ENCODE data around the gene GABRR1. TPM values are rescaled to one million over a fixed set of nuclear protein-coding genes. Genes with fewer than 3 reads are reported as not detected.
A peak's percentile ranks its signal among the peaks of the same experiment; 100 is the strongest.

The GABRR1 gene
- total and polyA plus RNA-seq, 2 of the 13 experiments (the other 11 are each of a cell fraction or from before 2014, with no cell fraction given), result not detected

GRCh38 chr6:89140347-89141156 is 76.6 kb downstream of the GABRR1 start (continued):
- TF ChIP-seq, protein P1, sequence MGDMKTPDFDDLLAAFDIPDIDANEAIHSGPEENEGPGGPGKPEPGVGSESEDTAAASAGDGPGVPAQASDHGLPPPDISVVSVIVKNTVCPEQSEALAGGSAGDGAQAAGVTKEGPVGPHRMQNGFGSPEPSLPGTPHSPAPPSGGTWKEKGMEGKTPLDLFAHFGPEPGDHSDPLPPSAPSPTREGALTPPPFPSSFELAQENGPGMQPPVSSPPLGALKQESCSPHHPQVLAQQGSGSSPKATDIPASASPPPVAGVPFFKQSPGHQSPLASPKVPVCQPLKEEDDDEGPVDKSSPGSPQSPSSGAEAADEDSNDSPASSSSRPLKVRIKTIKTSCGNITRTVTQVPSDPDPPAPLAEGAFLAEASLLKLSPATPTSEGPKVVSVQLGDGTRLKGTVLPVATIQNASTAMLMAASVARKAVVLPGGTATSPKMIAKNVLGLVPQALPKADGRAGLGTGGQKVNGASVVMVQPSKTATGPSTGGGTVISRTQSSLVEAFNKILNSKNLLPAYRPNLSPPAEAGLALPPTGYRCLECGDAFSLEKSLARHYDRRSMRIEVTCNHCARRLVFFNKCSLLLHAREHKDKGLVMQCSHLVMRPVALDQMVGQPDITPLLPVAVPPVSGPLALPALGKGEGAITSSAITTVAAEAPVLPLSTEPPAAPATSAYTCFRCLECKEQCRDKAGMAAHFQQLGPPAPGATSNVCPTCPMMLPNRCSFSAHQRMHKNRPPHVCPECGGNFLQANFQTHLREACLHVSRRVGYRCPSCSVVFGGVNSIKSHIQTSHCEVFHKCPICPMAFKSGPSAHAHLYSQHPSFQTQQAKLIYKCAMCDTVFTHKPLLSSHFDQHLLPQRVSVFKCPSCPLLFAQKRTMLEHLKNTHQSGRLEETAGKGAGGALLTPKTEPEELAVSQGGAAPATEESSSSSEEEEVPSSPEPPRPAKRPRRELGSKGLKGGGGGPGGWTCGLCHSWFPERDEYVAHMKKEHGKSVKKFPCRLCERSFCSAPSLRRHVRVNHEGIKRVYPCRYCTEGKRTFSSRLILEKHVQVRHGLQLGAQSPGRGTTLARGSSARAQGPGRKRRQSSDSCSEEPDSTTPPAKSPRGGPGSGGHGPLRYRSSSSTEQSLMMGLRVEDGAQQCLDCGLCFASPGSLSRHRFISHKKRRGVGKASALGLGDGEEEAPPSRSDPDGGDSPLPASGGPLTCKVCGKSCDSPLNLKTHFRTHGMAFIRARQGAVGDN (CRISPR knock-in tag; IDR thresholded peaks at IDR 0.05), result no peak
- TF ChIP-seq MLLT10 (CRISPR knock-in tag; IDR thresholded peaks at IDR 0.05) (no peak), PITX1 (CRISPR knock-in tag; IDR thresholded peaks at IDR 0.05) (peak; percentile 77; the same call in 1 of the 2 replicates), RARA (CRISPR knock-in tag; IDR thresholded peaks at IDR 0.05) (peak; percentile 44; the same call in 1 of the 2 replicates), CBX2 (IDR thresholded peaks at IDR 0.05; ENCODE audit: low read depth, low read length) (no peak), CBX2 (CRISPR knock-in tag; IDR thresholded peaks at IDR 0.05; ENCODE audit: low read depth) (no peak), ZNF547 (CRISPR knock-in tag; IDR thresholded peaks at IDR 0.05) (no peak), SRSF1 (optimal IDR thresholded peaks at IDR 0.05; ENCODE audit: low read depth, low read length) (no peak), ZNF737 (CRISPR knock-in tag; IDR thresholded peaks at IDR 0.05; ENCODE audit: borderline replicate concordance) (no peak), FUBP1 (CRISPR knock-in tag; IDR thresholded peaks at IDR 0.05; ENCODE audit: borderline replicate concordance) (no peak), ARID2 (CRISPR knock-in tag; IDR thresholded peaks at IDR 0.05; ENCODE audit: borderline replicate concordance) (no peak), FOSL2 (CRISPR knock-in tag; IDR thresholded peaks at IDR 0.05) (0 out of 2 replicates have a peak, but pooled peaks have one; percentile 21), TEAD3 (CRISPR knock-in tag; optimal IDR thresholded peaks at IDR 0.05; ENCODE audit: borderline replicate concordance) (peak; percentile 70), POLR2A (IDR thresholded peaks at IDR 0.05; ENCODE audit: insufficient read depth in 1 of 2, low read depth in 2 of 2, low read length in 2 of 2) (no peak), NR2F6 (IDR thresholded peaks at IDR 0.05) (peak; percentile 50), NR2F6 (CRISPR knock-in tag; IDR thresholded peaks at IDR 0.05) (no peak; the same call in 1 of the 2 replicates)
- TF ChIP-seq, protein P2, sequence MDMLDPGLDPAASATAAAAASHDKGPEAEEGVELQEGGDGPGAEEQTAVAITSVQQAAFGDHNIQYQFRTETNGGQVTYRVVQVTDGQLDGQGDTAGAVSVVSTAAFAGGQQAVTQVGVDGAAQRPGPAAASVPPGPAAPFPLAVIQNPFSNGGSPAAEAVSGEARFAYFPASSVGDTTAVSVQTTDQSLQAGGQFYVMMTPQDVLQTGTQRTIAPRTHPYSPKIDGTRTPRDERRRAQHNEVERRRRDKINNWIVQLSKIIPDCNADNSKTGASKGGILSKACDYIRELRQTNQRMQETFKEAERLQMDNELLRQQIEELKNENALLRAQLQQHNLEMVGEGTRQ (IDR thresholded peaks at IDR 0.05; ENCODE audit: low read depth, low read length), result no peak
- TF ChIP-seq, protein P2 (CRISPR knock-in tag; IDR thresholded peaks at IDR 0.05; ENCODE audit: borderline replicate concordance), result no peak
- TF ChIP-seq, protein P3, sequence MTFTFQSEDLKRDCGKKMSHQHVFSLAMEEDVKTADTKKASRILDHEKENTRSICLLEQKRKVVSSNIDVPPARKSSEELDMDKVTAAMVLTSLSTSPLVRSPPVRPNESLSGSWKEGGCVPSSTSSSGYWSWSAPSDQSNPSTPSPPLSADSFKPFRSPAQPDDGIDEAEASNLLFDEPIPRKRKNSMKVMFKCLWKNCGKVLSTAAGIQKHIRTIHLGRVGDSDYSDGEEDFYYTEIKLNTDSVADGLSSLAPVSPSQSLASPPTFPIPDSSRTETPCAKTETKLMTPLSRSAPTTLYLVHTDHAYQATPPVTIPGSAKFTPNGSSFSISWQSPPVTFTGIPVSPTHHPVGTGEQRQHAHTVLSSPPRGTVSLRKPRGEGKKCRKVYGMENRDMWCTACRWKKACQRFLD (CRISPR knock-in tag; IDR thresholded peaks at IDR 0.05; ENCODE audit: borderline replicate concordance), result no peak
